ENCODE results near the gene KCNH2.
A peak's percentile ranks its signal among the peaks of the same experiment; 100 is the strongest.

The KCNH2 gene

GRCh38 chr7:151017370-151017952 is 39.3 kb upstream of the KCNH2 start:
- ATAC-seq (ENCODE audit: low read depth) (no peak), DNase-seq (ENCODE audit: low spot score) (peak; percentile 61)
- no peak overlapping the region for H3K4me3 ChIP-seq (ENCODE audit: severe bottlenecking)
- H3K27me3 ChIP-seq (ENCODE audit: insufficient read depth, poor library complexity, severe bottlenecking): peaks cover 12% of the 10 kb centered on the region
- no peaks in the 10 kb centered on the region for H3K36me3 ChIP-seq (ENCODE audit: low read depth)
- TF ChIP-seq, protein P1, sequence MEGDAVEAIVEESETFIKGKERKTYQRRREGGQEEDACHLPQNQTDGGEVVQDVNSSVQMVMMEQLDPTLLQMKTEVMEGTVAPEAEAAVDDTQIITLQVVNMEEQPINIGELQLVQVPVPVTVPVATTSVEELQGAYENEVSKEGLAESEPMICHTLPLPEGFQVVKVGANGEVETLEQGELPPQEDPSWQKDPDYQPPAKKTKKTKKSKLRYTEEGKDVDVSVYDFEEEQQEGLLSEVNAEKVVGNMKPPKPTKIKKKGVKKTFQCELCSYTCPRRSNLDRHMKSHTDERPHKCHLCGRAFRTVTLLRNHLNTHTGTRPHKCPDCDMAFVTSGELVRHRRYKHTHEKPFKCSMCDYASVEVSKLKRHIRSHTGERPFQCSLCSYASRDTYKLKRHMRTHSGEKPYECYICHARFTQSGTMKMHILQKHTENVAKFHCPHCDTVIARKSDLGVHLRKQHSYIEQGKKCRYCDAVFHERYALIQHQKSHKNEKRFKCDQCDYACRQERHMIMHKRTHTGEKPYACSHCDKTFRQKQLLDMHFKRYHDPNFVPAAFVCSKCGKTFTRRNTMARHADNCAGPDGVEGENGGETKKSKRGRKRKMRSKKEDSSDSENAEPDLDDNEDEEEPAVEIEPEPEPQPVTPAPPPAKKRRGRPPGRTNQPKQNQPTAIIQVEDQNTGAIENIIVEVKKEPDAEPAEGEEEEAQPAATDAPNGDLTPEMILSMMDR (IDR thresholded peaks at IDR 0.05; ENCODE audit: poor library complexity, severe bottlenecking): no peak
- H3K4me1 ChIP-seq (ENCODE audit: insufficient read depth, poor library complexity, severe bottlenecking): no peaks in the 10 kb centered on the region
- H3K27ac ChIP-seq (ENCODE audit: poor library complexity, severe bottlenecking): no peak overlapping the region
- no peaks in the 10 kb centered on the region for H3K9me3 ChIP-seq (ENCODE audit: severe bottlenecking)

GRCh38 chr7:151016942-151017341 is 38.8 kb upstream of the KCNH2 start:
- Histone ChIP-seq H3K27ac (ENCODE audit: poor library complexity, severe bottlenecking) (no peak overlapping the region), H3K4me3 (ENCODE audit: severe bottlenecking) (no peak overlapping the region), H3K4me1 (ENCODE audit: insufficient read depth, poor library complexity, severe bottlenecking) (no peaks in the 10 kb centered on the region), H3K36me3 (ENCODE audit: low read depth) (no peaks in the 10 kb centered on the region), H3K27me3 (ENCODE audit: insufficient read depth, poor library complexity, severe bottlenecking) (peaks cover 12% of the 10 kb centered on the region), H3K9me3 (ENCODE audit: severe bottlenecking) (no peaks in the 10 kb centered on the region)
- ATAC-seq (ENCODE audit: low read depth) (no peak), DNase-seq (ENCODE audit: low spot score) (peak; percentile 38)
- TF ChIP-seq, protein P1 (IDR thresholded peaks at IDR 0.05; ENCODE audit: poor library complexity, severe bottlenecking): no peak

DNA sequence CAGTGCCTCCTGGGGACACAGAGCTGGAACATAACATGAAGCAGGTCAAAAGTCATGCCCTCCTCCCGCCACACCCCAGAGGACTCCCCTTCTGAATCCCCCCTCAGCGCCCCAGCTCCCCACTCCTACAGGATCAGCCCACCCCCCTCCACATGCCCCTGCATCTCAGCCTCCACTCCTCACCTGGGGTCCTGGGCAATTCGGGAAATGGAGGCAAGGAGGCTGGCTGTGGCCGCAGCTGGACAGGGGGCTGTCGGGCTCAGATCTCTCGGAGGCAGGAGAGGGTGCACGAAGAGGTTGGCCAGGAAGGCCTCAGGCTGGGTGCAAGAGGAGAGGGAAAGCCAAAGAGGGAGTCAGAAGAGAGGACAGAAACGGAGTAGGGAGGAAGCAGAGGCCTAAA is 38.4 kb upstream of the KCNH2 start:
- Histone ChIP-seq H3K9me3 (ENCODE audit: severe bottlenecking) (no peaks in the 10 kb centered on the region), H3K4me1 (ENCODE audit: insufficient read depth, poor library complexity, severe bottlenecking) (no peaks in the 10 kb centered on the region), H3K27me3 (ENCODE audit: insufficient read depth, poor library complexity, severe bottlenecking) (peaks cover 12% of the 10 kb centered on the region), H3K4me3 (ENCODE audit: severe bottlenecking) (no peak overlapping the region), H3K36me3 (ENCODE audit: low read depth) (no peaks in the 10 kb centered on the region), H3K27ac (ENCODE audit: poor library complexity, severe bottlenecking) (no peak overlapping the region)
- no peak for ATAC-seq (ENCODE audit: low read depth)
- peak; percentile 46 for DNase-seq (ENCODE audit: low spot score)
- TF ChIP-seq, protein P1 (IDR thresholded peaks at IDR 0.05; ENCODE audit: poor library complexity, severe bottlenecking): no peak

DNA sequence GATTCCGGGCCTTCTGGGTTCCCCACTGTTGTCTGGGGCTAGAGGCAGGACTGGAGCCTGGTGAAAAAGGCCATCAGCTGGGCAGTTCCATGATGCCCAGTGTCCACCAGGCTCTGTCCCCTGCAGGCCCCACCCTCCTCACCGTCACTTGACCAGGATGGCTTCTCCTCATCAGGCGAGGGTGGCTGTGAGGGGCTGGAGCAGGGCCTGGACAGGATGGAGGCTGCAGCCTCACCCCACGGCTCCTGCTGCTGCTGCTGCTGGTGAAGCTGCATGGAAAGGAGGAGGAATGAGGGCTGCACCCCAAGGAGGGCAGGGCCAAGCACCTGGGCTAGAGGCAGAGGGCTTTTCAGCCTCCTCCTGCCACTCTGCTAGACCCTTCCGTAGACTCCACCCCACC is 37.8 kb upstream of the KCNH2 start:
- Histone ChIP-seq H3K27me3 (ENCODE audit: insufficient read depth, poor library complexity, severe bottlenecking) (peaks cover 12% of the 10 kb centered on the region), H3K4me1 (ENCODE audit: insufficient read depth, poor library complexity, severe bottlenecking) (no peaks in the 10 kb centered on the region), H3K27ac (ENCODE audit: poor library complexity, severe bottlenecking) (no peak overlapping the region), H3K4me3 (ENCODE audit: severe bottlenecking) (no peak overlapping the region), H3K9me3 (ENCODE audit: severe bottlenecking) (no peaks in the 10 kb centered on the region), H3K36me3 (ENCODE audit: low read depth) (no peaks in the 10 kb centered on the region)
- DNase-seq (ENCODE audit: low spot score) (peak; percentile 29), ATAC-seq (ENCODE audit: low read depth) (no peak)
- TF ChIP-seq, protein P1 (IDR thresholded peaks at IDR 0.05; ENCODE audit: poor library complexity, severe bottlenecking): no peak

- no peak overlapping the region for H3K4me3 ChIP-seq (ENCODE audit: severe bottlenecking)
- no peak overlapping the region for H3K27ac ChIP-seq (ENCODE audit: poor library complexity, severe bottlenecking)
- DNase-seq (ENCODE audit: low spot score) (peak; percentile 60), ATAC-seq (ENCODE audit: low read depth) (peak; percentile 47; the same call in 1 of the 3 replicates)
- TF ChIP-seq, protein P1 (IDR thresholded peaks at IDR 0.05; ENCODE audit: poor library complexity, severe bottlenecking): no peak
- no peaks in the 10 kb centered on the region for H3K9me3 ChIP-seq (ENCODE audit: severe bottlenecking)
- H3K4me1 ChIP-seq (ENCODE audit: insufficient read depth, poor library complexity, severe bottlenecking): no peaks in the 10 kb centered on the region
- H3K36me3 ChIP-seq (ENCODE audit: low read depth): no peaks in the 10 kb centered on the region
- H3K27me3 ChIP-seq (ENCODE audit: insufficient read depth, poor library complexity, severe bottlenecking): peaks cover 12% of the 10 kb centered on the region
Measured at GRCh38 chr7:151014950-151015349, 36.8 kb upstream of the KCNH2 start.

All from RWPE2 (cell line).